ENCODE results near the gene ATOSA. TPM values are rescaled to one million over a fixed set of nuclear protein-coding genes. Genes with fewer than 3 reads are reported as not detected.

Gene ATOSA
- total and polyA plus RNA-seq, 2 of the 8 experiments (the other 6 are each of a cell fraction or from before 2014, with no cell fraction given), result 4.6 to 7.9 TPM

- no peak for TF ChIP-seq BRCA1 (IDR thresholded peaks at IDR 0.05; ENCODE audit: low read depth, low read length)
- TF ChIP-seq E2F6 (IDR thresholded peaks at IDR 0.05), result 0 out of 2 replicates have a peak, but pooled peaks have one; percentile 5
- TF ChIP-seq TAF1 (IDR thresholded peaks at IDR 0.05; ENCODE audit: low read depth, low read length), result peak; percentile 65; the same call in 1 of the 2 replicates
- peak; percentile 73 for TF ChIP-seq ASH2L (IDR thresholded peaks at IDR 0.05; ENCODE audit: low read length)
- 0 out of 2 replicates have a peak, but pooled peaks have one; percentile 14 for TF ChIP-seq POLR2AphosphoS5 (IDR thresholded peaks at IDR 0.05; ENCODE audit: low read depth, low read length)
These were observed 538 bp downstream of the ATOSA start (continued) for GRCh38 chr15:52678468-52679231.

All from H1 (cell line).